C4-2B (cell line): ENCODE measurements around the gene ERCC2.

ENCODE experiments used
- H3K27ac ChIP-seq: fragments of 450-650 bp; 2 replicates; pipeline ENCODE4 v1.5.1; 2017
- CTCF ChIP-seq: fragments of 450-650 bp; conservative IDR thresholded peaks from 2 replicates; pipeline ENCODE4 v1.5.1; 2017; ENCODE audit warnings: mild to moderate bottlenecking
- ZFX ChIP-seq: fragments of 450-650 bp; IDR thresholded peaks from 2 replicates; pipeline ENCODE4 v1.6.1; 2017

The ERCC2 gene

GRCh38 chr19:45404557-45405434, 34.4 kb upstream of the ERCC2 start, which contains the start of gene PPP1R13L:
TSS of gene PPP1R13L (minus strand) at chr19:45405069. CDS start at chr19:45398318, 6,751 bp downstream.
- no peak for TF ChIP-seq ZFX
- no peak for TF ChIP-seq CTCF
- H3K27ac ChIP-seq, result peak within 1 kb of the TSS; percentile 87

GRCh38 chr19:45403781-45404556, 33.6 kb upstream of the ERCC2 start:
- H3K27ac ChIP-seq, result peak overlapping the region; percentile 87
- TF ChIP-seq CTCF, result peak; percentile 64
- TF ChIP-seq ZFX, result no peak

GRCh38 chr19:45403272-45403671, 32.9 kb upstream of the ERCC2 start:
- TF ChIP-seq CTCF, result no peak
- no peak for TF ChIP-seq ZFX
- no peak overlapping the region for H3K27ac ChIP-seq

GRCh38 chr19:45402298-45403061, 32.1 kb upstream of the ERCC2 start:
- H3K27ac ChIP-seq, result no peak overlapping the region
- TF ChIP-seq ZFX, result no peak
- TF ChIP-seq CTCF, result no peak

GRCh38 chr19:45401815-45402214, 31.4 kb upstream of the ERCC2 start:
- no peak for TF ChIP-seq ZFX
- no peak for TF ChIP-seq CTCF
- H3K27ac ChIP-seq, result no peak overlapping the region

GRCh38 chr19:45400192-45400591, 29.8 kb upstream of the ERCC2 start:
- TF ChIP-seq CTCF (no peak), ZFX (no peak)
- H3K27ac ChIP-seq, result no peak overlapping the region
